ENCODE results near the gene UGT1A8.

UGT1A8 gene

GRCh38 chr2:233775414-233775813, 158.0 kb downstream of the UGT1A8 start:
- DNase-seq = no peak
- in situ Hi-C loops (cut with HindIII; ENCODE audit: low pct_ligation_motif_present, low pct_unique_long_range_greater_than_20kb, low sequenced_read_pairs) = no loop called here

- in situ Hi-C loops (cut with HindIII; ENCODE audit: low pct_ligation_motif_present, low pct_unique_long_range_greater_than_20kb, low sequenced_read_pairs) = no loop called here
- no peak for DNase-seq
These were observed 160.6 kb downstream of the UGT1A8 start, which contains the start of gene MROH2A for GRCh38 chr2:233778030-233778429. Gene MROH2A, plus strand, starts transcription at chr2:233778330. Its CDS starts 1,029 bp downstream, at chr2:233779359.

DNA sequence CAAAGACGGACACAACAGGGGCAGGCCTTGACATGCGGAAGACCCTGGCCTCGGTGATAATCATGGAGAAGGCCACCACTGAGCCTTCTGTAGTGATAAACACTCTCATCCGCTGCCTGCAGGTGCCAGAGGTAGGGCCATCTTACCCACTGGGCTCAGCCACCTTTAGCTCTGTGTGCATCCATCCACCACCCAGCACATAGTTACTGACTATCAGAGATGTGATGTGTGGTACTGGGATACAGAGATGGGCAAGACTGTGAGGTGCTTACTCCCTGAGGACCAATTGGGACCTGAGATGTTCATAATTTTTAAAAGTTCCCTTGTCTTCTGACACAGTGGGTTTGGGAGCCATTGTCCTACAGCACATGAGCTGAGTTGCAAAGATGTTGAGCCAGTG, 162.3 kb downstream of the UGT1A8 start:
- DNase-seq = no peak
- in situ Hi-C loops (cut with HindIII; ENCODE audit: low pct_ligation_motif_present, low pct_unique_long_range_greater_than_20kb, low sequenced_read_pairs) = no loop called here

- no peak for DNase-seq
- in situ Hi-C loops (cut with HindIII; ENCODE audit: low pct_ligation_motif_present, low pct_unique_long_range_greater_than_20kb, low sequenced_read_pairs) = no loop called here
These were observed 163.3 kb downstream of the UGT1A8 start for GRCh38 chr2:233780771-233781170.

GRCh38 chr2:233789554-233789953, 172.1 kb downstream of the UGT1A8 start:
- in situ Hi-C loops (cut with HindIII; ENCODE audit: low pct_ligation_motif_present, low pct_unique_long_range_greater_than_20kb, low sequenced_read_pairs) = no loop called here
- no peak for DNase-seq

DNA sequence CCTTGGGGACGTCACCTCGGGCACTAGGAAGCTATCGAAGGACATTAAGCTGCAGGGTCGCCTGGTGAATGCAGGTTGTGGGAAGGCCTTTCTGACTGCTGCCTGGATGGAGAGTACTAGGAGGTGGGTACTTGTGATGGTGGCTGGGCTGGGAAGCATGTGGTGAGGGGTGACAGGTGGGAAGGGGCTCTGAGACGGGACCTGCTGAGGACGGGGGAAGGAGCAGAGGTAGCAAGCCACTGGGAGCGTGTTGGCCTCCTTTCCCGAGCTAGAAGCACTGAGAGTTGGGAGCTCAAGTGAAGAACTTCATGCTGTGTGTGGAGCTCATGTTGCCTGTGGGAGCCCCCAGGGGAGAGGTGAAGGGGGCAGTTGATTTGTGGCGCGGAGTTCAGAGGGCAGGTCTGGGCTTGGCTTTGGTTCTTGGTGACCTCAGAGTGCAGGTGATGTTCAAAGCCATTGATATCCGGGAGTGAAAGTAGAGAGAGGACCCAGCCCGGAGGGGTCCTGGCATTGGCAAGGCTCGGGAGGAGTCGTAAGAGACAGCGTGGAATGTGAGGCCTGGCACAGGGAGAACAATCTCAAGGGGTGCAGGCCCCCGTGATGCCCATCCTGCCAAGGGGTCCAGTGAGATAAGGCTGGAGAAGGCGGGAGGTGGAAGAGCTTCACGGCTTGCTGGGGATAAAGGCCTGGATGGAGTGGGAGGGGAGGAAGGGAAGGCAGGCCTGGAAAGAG, 173.9 kb downstream of the UGT1A8 start:
- in situ Hi-C loops (cut with HindIII; ENCODE audit: low pct_ligation_motif_present, low pct_unique_long_range_greater_than_20kb, low sequenced_read_pairs) = no loop called here
- DNase-seq = no peak

- DNase-seq = no peak
- in situ Hi-C loops (cut with HindIII; ENCODE audit: low pct_ligation_motif_present, low pct_unique_long_range_greater_than_20kb, low sequenced_read_pairs) = no loop called here
These were observed 174.5 kb downstream of the UGT1A8 start for GRCh38 chr2:233791883-233792329.

DNA sequence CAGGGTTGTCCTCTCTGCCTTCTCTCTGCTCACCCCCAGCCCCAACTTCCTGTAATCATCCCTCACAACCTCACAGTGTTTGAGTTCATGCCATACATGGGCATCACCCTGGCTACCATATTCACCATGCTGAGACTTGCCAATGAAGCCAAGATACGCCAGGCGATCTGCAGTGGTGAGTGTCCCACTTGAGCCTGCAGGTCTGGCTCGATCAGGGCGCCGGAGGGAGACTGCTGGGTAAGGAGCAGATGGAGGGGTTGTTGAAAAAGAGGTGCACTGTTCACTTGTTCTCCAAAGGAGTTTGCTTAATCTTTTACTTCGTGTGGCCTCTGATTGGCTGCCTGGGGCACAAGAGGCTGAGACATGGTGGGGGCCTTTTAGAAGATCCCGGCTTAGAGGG, 175.3 kb downstream of the UGT1A8 start:
- in situ Hi-C loops (cut with HindIII; ENCODE audit: low pct_ligation_motif_present, low pct_unique_long_range_greater_than_20kb, low sequenced_read_pairs) = no loop called here
- no peak for DNase-seq

- in situ Hi-C loops (cut with HindIII; ENCODE audit: low pct_ligation_motif_present, low pct_unique_long_range_greater_than_20kb, low sequenced_read_pairs) = no loop called here
- DNase-seq = no peak
These were observed 176.2 kb downstream of the UGT1A8 start for GRCh38 chr2:233793465-233794127.

- in situ Hi-C loops (cut with HindIII; ENCODE audit: low pct_ligation_motif_present, low pct_unique_long_range_greater_than_20kb, low sequenced_read_pairs) = no loop called here
- DNase-seq = no peak
These were observed 176.8 kb downstream of the UGT1A8 start for GRCh38 chr2:233794128-233794658.

DNA sequence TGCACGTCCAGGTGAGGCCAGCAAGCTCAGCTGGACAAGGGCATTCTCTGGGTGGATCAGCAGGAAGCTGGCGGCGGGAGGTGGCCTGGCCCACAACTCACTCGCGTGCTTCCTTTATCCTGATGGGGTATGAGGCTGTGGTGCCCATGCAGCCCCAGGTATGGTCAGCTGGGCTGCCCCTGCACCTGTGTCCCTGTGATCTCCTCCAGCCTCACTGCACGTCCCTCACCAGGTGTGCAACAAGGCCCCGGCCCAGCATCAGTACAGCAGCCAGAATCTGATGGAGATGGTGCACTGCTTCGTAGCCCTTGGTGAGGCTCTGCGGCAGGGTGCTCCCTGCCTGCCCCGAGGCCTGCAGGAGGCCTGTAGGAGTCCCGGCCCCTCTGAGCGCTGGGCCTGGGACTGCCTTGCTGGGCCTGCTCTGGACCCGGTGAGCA, 178.3 kb downstream of the UGT1A8 start:
- in situ Hi-C loops (cut with HindIII; ENCODE audit: low pct_ligation_motif_present, low pct_unique_long_range_greater_than_20kb, low sequenced_read_pairs) = no loop called here
- DNase-seq = no peak

DNA sequence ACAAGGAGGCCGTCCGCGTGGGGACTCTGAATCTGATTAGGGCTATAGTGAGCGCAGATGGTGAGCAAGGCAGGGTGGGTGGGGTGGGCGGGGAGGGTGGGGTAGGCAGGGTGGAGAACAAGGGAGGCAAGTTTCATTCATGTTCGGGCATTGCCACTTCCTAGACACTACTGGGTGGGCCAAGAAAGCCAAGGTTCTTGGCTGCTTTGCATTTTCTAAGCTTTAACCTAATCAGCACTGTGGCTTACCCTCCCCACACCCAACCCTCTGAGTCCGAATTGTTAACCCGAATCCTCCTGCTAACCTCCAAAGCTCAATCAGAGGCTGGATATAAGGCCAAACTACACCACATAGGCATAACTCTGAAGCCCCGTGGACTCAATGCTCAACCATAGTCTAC, 178.8 kb downstream of the UGT1A8 start:
- DNase-seq = no peak
- in situ Hi-C loops (cut with HindIII; ENCODE audit: low pct_ligation_motif_present, low pct_unique_long_range_greater_than_20kb, low sequenced_read_pairs) = no loop called here

DNA sequence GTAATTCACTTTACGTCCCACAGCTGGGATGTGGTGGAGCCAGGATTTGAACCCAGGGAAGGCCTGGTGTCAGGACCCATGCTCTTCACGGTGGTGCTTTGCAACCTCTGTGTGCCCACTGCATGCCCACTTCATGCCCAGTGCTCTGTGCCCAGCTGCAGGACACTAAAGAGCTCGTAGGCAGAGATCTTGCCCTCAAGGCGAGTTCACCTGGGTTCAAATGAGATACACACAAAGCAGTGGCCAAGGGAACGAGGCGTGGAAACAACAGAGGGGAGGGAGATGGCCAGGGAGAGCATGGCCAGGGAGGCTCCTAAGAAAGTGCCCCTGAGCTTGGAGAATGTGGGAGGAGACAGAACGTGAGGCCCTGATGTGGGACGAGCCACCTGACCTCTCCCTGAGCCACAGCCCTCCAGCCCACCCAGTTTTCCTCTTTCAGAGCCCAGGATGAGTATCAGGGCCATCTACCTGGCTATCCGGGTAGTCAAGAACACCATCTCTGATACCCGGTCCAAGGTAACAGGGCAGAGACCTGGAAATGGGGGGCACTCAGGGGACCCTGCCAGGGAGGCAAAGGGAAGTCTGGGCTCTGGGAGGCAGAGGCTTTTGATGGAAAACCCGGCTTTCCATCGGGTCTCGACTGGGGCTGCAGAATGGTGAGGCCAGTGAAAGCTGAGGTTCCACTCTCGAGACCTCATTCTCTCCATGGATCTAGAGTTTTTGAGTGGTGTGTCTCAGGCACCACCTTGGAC, 181.1 kb downstream of the UGT1A8 start:
- no peak for DNase-seq
- in situ Hi-C loops (cut with HindIII; ENCODE audit: low pct_ligation_motif_present, low pct_unique_long_range_greater_than_20kb, low sequenced_read_pairs) = no loop called here

GRCh38 chr2:233799087-233799665, 181.7 kb downstream of the UGT1A8 start:
- no peak for DNase-seq
- in situ Hi-C loops (cut with HindIII; ENCODE audit: low pct_ligation_motif_present, low pct_unique_long_range_greater_than_20kb, low sequenced_read_pairs) = no loop called here

DNA sequence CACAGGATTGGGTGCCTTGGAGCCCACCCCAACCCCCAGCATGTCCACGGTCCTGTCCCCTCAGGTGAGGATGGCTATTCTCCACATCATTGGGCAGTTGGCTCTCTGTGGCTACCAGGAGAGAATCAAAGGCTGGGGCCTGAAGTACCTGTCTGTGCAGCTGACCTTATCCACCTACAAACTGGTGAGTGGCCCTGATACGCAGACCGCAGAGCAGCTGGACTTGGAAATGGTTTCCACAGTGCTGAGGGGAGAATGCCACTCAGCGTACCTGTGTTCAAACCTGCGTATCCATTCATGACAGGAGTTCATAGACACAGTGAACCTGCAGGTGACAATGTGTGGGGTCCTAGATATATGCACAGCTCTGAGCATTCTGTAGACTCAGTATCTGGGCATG, 182.3 kb downstream of the UGT1A8 start:
- in situ Hi-C loops (cut with HindIII; ENCODE audit: low pct_ligation_motif_present, low pct_unique_long_range_greater_than_20kb, low sequenced_read_pairs) = no loop called here
- no peak for DNase-seq

DNA sequence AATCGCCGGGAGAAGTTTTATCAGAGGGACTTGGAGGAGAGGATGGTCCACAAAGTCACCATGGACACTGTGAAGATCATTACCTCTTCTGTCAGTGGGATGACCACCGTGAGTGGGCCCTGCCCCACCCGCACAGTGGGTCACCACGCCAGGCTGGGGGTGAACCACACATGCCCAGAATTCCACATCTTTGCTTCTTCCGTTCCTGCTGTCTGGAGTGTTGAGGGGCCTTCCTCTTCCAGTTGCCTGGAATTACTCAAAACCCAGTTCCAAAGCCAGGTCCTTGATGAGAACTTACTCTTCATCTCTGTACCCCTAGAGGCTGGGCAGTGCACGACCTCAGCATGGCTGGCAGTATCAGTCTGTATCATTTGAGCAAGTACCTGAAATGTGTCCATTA, 182.8 kb downstream of the UGT1A8 start:
- in situ Hi-C loops (cut with HindIII; ENCODE audit: low pct_ligation_motif_present, low pct_unique_long_range_greater_than_20kb, low sequenced_read_pairs) = no loop called here
- no peak for DNase-seq

DNA sequence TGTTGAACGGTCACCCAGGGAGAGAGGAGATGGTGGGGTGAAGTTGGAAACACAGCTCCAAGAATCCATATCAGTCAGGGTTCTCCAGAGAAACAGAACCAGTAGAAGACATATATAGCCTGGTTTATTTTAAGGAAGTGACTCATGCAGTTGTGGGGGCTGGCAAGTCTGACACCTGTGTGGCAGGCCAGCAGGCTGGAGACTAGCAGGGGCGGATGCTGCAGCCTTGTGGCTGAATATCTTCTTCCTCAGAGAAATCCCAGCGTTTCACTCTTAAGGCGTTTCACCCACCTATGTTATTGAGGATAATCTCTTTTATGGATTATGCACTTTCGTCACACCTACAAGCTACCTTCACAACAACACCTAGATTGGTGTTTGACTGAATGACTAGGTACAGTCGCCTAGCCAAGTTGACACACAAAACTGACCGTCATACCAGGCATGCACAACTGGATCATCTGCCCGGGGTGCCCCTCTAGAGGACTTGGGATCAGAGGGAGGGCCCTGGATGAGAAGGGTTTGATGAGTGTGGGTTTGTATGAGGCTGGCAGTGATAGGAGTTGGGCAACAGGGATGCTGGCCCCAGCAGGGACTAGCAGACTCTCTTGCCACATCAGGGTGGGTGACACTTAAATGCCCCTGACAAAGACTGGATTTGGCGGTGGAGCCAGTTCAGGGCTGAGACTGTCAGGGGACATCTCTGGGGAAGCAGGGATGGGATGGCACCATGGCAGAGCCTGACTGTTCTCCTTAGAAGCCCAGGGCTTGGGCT, 184.1 kb downstream of the UGT1A8 start:
- in situ Hi-C loops (cut with HindIII; ENCODE audit: low pct_ligation_motif_present, low pct_unique_long_range_greater_than_20kb, low sequenced_read_pairs) = no loop called here
- no peak for DNase-seq

DNA sequence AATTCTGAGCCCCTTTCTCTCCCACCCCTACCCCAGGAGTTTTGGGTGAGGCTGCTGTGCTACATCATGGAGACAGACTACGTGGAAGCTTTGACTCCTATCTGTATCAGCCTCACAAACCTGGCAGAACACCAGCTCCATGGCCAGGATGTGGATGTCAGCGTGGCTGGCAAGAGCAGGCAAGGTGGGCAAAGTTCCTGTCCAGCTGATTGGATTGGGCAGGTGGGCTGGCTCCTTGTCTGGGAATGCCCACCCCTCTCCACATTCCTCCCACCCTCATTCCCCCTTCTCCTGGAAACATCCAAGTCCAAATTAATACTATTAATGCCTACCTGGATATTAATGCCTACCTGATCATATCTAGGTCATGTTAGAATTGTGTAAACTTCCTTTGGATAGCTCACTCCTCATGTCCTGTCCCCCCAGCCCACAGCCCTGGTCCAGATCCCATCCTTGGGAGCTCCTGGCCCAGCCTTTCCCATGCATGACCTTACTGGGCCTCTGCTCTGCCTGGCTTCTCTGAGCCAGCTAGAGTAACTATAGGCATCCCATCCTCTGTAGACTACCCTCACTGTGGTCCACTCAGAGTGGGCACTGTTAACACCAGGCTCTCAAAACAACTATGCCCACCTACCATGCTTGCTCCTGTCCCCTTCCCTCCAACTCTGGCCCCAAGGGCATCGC, 184.8 kb downstream of the UGT1A8 start:
- no peak for DNase-seq
- in situ Hi-C loops (cut with HindIII; ENCODE audit: low pct_ligation_motif_present, low pct_unique_long_range_greater_than_20kb, low sequenced_read_pairs) = no loop called here
